ENCODE measurements around the gene C11orf87. TPM values are rescaled to one million over a fixed set of nuclear protein-coding genes. Genes with fewer than 3 reads are reported as not detected.

C11orf87 gene
- total and polyA plus RNA-seq, 2 experiments from 2014 or later = 0.50 to 0.56 TPM

DNA sequence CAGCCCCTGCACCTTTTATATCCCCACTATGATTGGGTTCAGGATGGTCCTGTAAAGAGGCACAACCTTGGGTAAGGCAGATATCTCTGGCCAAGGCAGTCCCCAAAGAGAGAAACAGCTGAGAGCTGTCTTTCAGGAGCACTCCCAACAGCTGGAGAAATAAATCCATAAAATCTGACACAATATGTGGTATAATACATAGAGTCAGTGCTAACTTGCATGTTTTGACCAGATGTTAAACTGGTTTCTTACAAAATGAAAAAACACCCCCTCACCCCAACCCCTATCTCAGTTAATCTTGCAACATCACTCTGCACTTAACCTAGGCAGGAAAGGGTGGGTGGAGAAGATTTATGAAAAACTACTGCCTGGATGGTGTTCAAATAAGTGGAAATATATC, 44.0 kb upstream of the C11orf87 start:
- Histone ChIP-seq H4K20me1 (replicated peaks; ENCODE audit: insufficient read depth) (no peaks in the 10 kb centered on the region), H3K9me2 (ENCODE audit: insufficient read depth) (0 out of 2 replicates have a peak, but pooled peaks cover 3% of the 10 kb centered on the region), H3K4me2 (no peak overlapping the region), H3K27me3 (ENCODE audit: insufficient read depth) (no peaks in the 10 kb centered on the region), H3F3A (replicated peaks; ENCODE audit: low read depth) (no peaks in the 10 kb centered on the region), H3K4me1 (ENCODE audit: insufficient read depth) (no peaks in the 10 kb centered on the region), H3K36me3 (ENCODE audit: insufficient read depth) (no peaks in the 10 kb centered on the region), H2AFZ (no peak overlapping the region), H3K79me2 (replicated peaks; ENCODE audit: insufficient read depth) (no peaks in the 10 kb centered on the region), H3K4me3 (no peak overlapping the region), H3K27ac (ENCODE audit: low read depth) (no peak overlapping the region)
- DNase-seq (ENCODE audit: low spot score) = no peak
- TF ChIP-seq, protein P1, sequence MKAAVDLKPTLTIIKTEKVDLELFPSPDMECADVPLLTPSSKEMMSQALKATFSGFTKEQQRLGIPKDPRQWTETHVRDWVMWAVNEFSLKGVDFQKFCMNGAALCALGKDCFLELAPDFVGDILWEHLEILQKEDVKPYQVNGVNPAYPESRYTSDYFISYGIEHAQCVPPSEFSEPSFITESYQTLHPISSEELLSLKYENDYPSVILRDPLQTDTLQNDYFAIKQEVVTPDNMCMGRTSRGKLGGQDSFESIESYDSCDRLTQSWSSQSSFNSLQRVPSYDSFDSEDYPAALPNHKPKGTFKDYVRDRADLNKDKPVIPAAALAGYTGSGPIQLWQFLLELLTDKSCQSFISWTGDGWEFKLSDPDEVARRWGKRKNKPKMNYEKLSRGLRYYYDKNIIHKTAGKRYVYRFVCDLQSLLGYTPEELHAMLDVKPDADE (IDR thresholded peaks at IDR 0.05) = no peak
- H3K4me1 Mint-ChIP-seq = peaks cover 4% of the 10 kb centered on the region; the same call in 1 of the 3 replicates
- ATAC-seq = no peak
- H3K27me3 Mint-ChIP-seq (ENCODE audit: insufficient read depth, low read depth, poor library complexity) = peaks cover 4% of the 10 kb centered on the region
- no peaks in the 10 kb centered on the region for H3K36me3 Mint-ChIP-seq (ENCODE audit: low read depth)
- no peak overlapping the region for H3K27ac Mint-ChIP-seq
- no peaks in the 10 kb centered on the region; the same call in 2 of the 3 replicates for H3K9me3 Mint-ChIP-seq
- H3K4me3 Mint-ChIP-seq = no peak overlapping the region

DNA sequence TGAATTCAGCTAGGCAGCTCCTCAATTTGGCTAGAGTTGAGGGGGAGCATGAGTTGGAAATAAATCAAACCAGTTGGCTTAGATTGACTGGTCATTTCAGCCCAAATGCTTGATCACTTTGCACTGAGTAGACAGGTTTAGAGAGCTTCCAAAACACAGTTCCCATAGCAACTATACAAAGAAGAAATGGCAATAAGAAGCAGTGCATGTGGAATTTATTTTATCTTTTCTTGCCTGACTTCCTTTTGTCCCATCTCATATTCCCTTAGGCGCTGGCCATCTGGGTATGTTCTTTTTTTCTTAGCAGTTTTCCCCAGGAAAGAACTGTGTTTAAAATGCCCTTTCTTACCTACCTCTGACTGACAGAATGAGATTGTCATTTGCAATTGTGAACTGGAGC, 38.7 kb upstream of the C11orf87 start:
- Histone ChIP-seq H3K79me2 (replicated peaks; ENCODE audit: insufficient read depth) (no peaks in the 10 kb centered on the region), H3K27me3 (ENCODE audit: insufficient read depth) (no peaks in the 10 kb centered on the region), H3K4me1 (ENCODE audit: insufficient read depth) (peaks cover 9% of the 10 kb centered on the region; the same call in 1 of the 2 replicates), H3K27ac (ENCODE audit: low read depth) (no peak overlapping the region), H3K9me2 (ENCODE audit: insufficient read depth) (no peaks in the 10 kb centered on the region; the same call in 1 of the 2 replicates), H3K4me3 (no peak overlapping the region), H4K20me1 (replicated peaks; ENCODE audit: insufficient read depth) (no peaks in the 10 kb centered on the region), H3K4me2 (no peak overlapping the region), H3F3A (replicated peaks; ENCODE audit: low read depth) (no peaks in the 10 kb centered on the region), H2AFZ (no peak overlapping the region), H3K36me3 (ENCODE audit: insufficient read depth) (no peaks in the 10 kb centered on the region)
- Mint-ChIP-seq H3K4me3 (no peak overlapping the region), H3K27ac (no peak overlapping the region), H3K9me3 (no peaks in the 10 kb centered on the region; the same call in 2 of the 3 replicates), H3K27me3 (ENCODE audit: insufficient read depth, low read depth, poor library complexity) (peaks cover 4% of the 10 kb centered on the region), H3K4me1 (peaks cover 5% of the 10 kb centered on the region; the same call in 2 of the 3 replicates), H3K36me3 (ENCODE audit: low read depth) (no peaks in the 10 kb centered on the region)
- no peak for ATAC-seq
- no peak for DNase-seq (ENCODE audit: low spot score)
- TF ChIP-seq, protein P2, sequence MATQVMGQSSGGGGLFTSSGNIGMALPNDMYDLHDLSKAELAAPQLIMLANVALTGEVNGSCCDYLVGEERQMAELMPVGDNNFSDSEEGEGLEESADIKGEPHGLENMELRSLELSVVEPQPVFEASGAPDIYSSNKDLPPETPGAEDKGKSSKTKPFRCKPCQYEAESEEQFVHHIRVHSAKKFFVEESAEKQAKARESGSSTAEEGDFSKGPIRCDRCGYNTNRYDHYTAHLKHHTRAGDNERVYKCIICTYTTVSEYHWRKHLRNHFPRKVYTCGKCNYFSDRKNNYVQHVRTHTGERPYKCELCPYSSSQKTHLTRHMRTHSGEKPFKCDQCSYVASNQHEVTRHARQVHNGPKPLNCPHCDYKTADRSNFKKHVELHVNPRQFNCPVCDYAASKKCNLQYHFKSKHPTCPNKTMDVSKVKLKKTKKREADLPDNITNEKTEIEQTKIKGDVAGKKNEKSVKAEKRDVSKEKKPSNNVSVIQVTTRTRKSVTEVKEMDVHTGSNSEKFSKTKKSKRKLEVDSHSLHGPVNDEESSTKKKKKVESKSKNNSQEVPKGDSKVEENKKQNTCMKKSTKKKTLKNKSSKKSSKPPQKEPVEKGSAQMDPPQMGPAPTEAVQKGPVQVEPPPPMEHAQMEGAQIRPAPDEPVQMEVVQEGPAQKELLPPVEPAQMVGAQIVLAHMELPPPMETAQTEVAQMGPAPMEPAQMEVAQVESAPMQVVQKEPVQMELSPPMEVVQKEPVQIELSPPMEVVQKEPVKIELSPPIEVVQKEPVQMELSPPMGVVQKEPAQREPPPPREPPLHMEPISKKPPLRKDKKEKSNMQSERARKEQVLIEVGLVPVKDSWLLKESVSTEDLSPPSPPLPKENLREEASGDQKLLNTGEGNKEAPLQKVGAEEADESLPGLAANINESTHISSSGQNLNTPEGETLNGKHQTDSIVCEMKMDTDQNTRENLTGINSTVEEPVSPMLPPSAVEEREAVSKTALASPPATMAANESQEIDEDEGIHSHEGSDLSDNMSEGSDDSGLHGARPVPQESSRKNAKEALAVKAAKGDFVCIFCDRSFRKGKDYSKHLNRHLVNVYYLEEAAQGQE (IDR thresholded peaks at IDR 0.05; ENCODE audit: unreplicated experiment) = no peak
- no peak for TF ChIP-seq ZNF114 (CRISPR knock-in tag; IDR thresholded peaks at IDR 0.05)
- TF ChIP-seq ZNF331 (CRISPR knock-in tag; IDR thresholded peaks at IDR 0.05; ENCODE audit: low read depth) = no peak
- TF ChIP-seq, protein P1 (IDR thresholded peaks at IDR 0.05) = no peak
- no peak for TF ChIP-seq EZH2 (IDR thresholded peaks at IDR 0.05; ENCODE audit: low read depth, unreplicated experiment)
- TF ChIP-seq NANOG (IDR thresholded peaks at IDR 0.05; ENCODE audit: borderline replicate concordance) = no peak
- no peak for TF ChIP-seq EZH2phosphoT487 (IDR thresholded peaks at IDR 0.05; ENCODE audit: unreplicated experiment)
- TF ChIP-seq POLR2AphosphoS5 (IDR thresholded peaks at IDR 0.05; ENCODE audit: low read depth) = no peak
- TF ChIP-seq STAT1 (IDR thresholded peaks at IDR 0.05; ENCODE audit: unreplicated experiment) = no peak
- TF ChIP-seq JUNB (IDR thresholded peaks at IDR 0.05; ENCODE audit: unreplicated experiment) = no peak
- no peak for TF ChIP-seq CREB1 (CRISPR knock-in tag; IDR thresholded peaks at IDR 0.05; ENCODE audit: low read depth)

All from GM23338 (cell line).